HCT116 (cell line): ENCODE measurements around the gene NDUFS2. TPM values are rescaled to one million over a fixed set of nuclear protein-coding genes. Genes with fewer than 3 reads are reported as not detected.

Experiments
- ATAC-seq: fragments of 200-7000 bp; cut with Tn5 transposase; 2 replicates; pipeline ENCODE4 v1.9.1; 2020; ENCODE audit warnings: mild to moderate bottlenecking, moderate library complexity
- BruUV-seq: library from RNA; stranded (reverse); fragments of 400-500 nt; replicated peaks from 2 replicates; lab custom pipeline; 2021; lab: Mats Ljungman, UMichigan
- CTCF ChIA-PET: fragments of 300-600 bp; sonication (Branson Sonifier 250); formaldehyde crosslinking; loops from one replicate; lab custom pipeline; 2021; ENCODE audit warnings: antibody characterized with exemption; lab: Charles Lee
- POLR2A ChIA-PET: fragments of 300-600, 350-600 bp; sonication (Branson Sonifier 250); formaldehyde crosslinking; loops from one replicate; lab custom pipeline; 2021; ENCODE audit warnings: antibody characterized with exemption; lab: Charles Lee
- RAD21 ChIA-PET, 2 experiments: fragments of 300-600 bp; sonication (Branson Sonifier 250); formaldehyde crosslinking; loops; one replicate each; lab custom pipeline; 2023; ENCODE audit warnings: low total read pairs in 2 of 2; ENCODE audit not compliant: uncharacterized antibody in 2 of 2, unreplicated experiment in 2 of 2, low non-redundant PET in 1 of 2; lab: Charles Lee
- DNase-seq: peaks from one replicate; pipeline ENCODE4 v3.0.0-alpha.2; 2010; ENCODE audit warnings: low read depth, low spot score
- H2AFZ ChIP-seq: fragments of 200-600 bp; shearing (Covaris generic), sonication (generic); 2 replicates; pipeline ENCODE4 v1.6.1; 2017; ENCODE audit warnings: low read depth, mixed run types, mixed read lengths, antibody characterized with exemption, low read length; ENCODE audit not compliant: poor library complexity, severe bottlenecking
- H3K27ac ChIP-seq: 2 replicates; pipeline ENCODE4 v1.5.1; 2012; ENCODE audit warnings: low read depth, low read length
- H3K27me3 ChIP-seq: fragments of 200-600 bp; sonication (generic); 2 replicates; pipeline ENCODE4 v1.6.1; 2016; ENCODE audit warnings: mixed run types, low read length, mixed read lengths; ENCODE audit not compliant: insufficient read depth
- H3K36me3 ChIP-seq, 2 experiments: fragments of 200-500 bp in 1 of 2; fragments of 200-600 bp in 1 of 2; sonication (Bioruptor generic) in 1 of 2; sonication (generic) in 1 of 2; 2 replicates each; pipeline versions ENCODE4 v1.5.1 to v1.6.1; 2014 to 2016; ENCODE audit warnings: low read length in 2 of 2, inconsistent platforms in 1 of 2, mixed read lengths in 1 of 2, mixed run types in 1 of 2; ENCODE audit not compliant: insufficient read depth in 2 of 2, control insufficient read depth in 1 of 2
- H3K4me1 ChIP-seq, 2 experiments: fragments of 200-600 bp in 1 of 2; sonication (generic) in 1 of 2; 2 replicates each; pipeline versions ENCODE4 v1.5.1 to v1.6.1; 2012 to 2017; ENCODE audit warnings: low read length in 2 of 2, inconsistent platforms in 1 of 2, mild to moderate bottlenecking in 1 of 2, mixed read lengths in 1 of 2, mixed run types in 1 of 2, moderate library complexity in 1 of 2; ENCODE audit not compliant: insufficient read depth in 2 of 2, control insufficient read depth in 1 of 2
- H3K4me2 ChIP-seq: fragments of 200-600 bp; sonication (generic); 2 replicates; pipeline ENCODE4 v1.6.1; 2017; ENCODE audit warnings: mixed run types, low read length, mixed read lengths
- H3K4me3 ChIP-seq, 2 experiments: fragments of 200-600 bp in 1 of 2; sonication (generic) in 1 of 2; replicated peaks in 1 of 2; 2 replicates each; pipeline ENCODE4 v1.5.1; 2011 to 2016; ENCODE audit warnings: low read length in 2 of 2, control low read depth in 1 of 2, low read depth in 1 of 2, mild to moderate bottlenecking in 1 of 2, mixed read lengths in 1 of 2, mixed run types in 1 of 2
- H3K79me2 ChIP-seq: fragments of 200-600 bp; sonication (generic); 2 replicates; pipeline ENCODE4 v1.6.1; 2017; ENCODE audit warnings: mild to moderate bottlenecking, mixed run types, low read length, moderate library complexity, mixed read lengths; ENCODE audit not compliant: insufficient read depth
- H3K9ac ChIP-seq: fragments of 200-600 bp; sonication (generic); 2 replicates; pipeline ENCODE4 v1.6.1; 2016; ENCODE audit warnings: low read length, mixed read lengths
- H3K9me2 ChIP-seq: fragments of 200-600 bp; sonication (generic), shearing (Covaris generic); 2 replicates; pipeline ENCODE4 v1.6.1; 2017; ENCODE audit warnings: mixed run types, mild to moderate bottlenecking, moderate library complexity; ENCODE audit not compliant: insufficient read depth
- H3K9me3 ChIP-seq, 2 experiments: fragments of 200-500 bp in 1 of 2; fragments of 200-600 bp in 1 of 2; sonication (Bioruptor generic) in 1 of 2; sonication (generic) in 1 of 2; 2 replicates each; pipeline ENCODE4 v1.6.1; 2014 to 2017; ENCODE audit warnings: low read length in 2 of 2, mixed read lengths in 2 of 2, inconsistent platforms in 1 of 2, low read depth in 1 of 2, mild to moderate bottlenecking in 1 of 2, mixed run types in 1 of 2, moderate library complexity in 1 of 2; ENCODE audit not compliant: control insufficient read depth in 1 of 2, insufficient read depth in 1 of 2
- H4K20me1 ChIP-seq: fragments of 200-600 bp; sonication (generic), shearing (Covaris generic); 2 replicates; pipeline ENCODE4 v1.6.1; 2017; ENCODE audit warnings: mixed run types, mild to moderate bottlenecking, moderate library complexity; ENCODE audit not compliant: insufficient read depth
- CBX3 ChIP-seq: IDR thresholded peaks from 2 replicates; pipeline ENCODE4 v1.6.1; 2012; ENCODE audit warnings: low read depth
- CEBPB ChIP-seq: IDR thresholded peaks from 2 replicates; pipeline ENCODE4 v1.6.1; 2012; ENCODE audit warnings: low read depth
- CTCF ChIP-seq, 3 experiments: fragments of 200-600 bp in 1 of 3; sonication (generic) in 1 of 3; IDR thresholded peaks in 2 of 3; conservative IDR thresholded peaks in 1 of 3; 2 replicates each; pipeline ENCODE4 v1.5.1; 2012 to 2017; ENCODE audit warnings: low read depth in 2 of 3, low read length in 2 of 3, antibody characterized with exemption in 1 of 3, borderline replicate concordance in 1 of 3, control low read depth in 1 of 3, mild to moderate bottlenecking in 1 of 3, mixed read lengths in 1 of 3, mixed run types in 1 of 3, moderate library complexity in 1 of 3; ENCODE audit not compliant: insufficient read depth in 1 of 3
- EGR1 ChIP-seq: IDR thresholded peaks from 2 replicates; pipeline ENCODE4 v1.6.1; 2012; ENCODE audit warnings: low read depth
- ELF1 ChIP-seq: IDR thresholded peaks from 2 replicates; pipeline ENCODE4 v1.6.1; 2012; ENCODE audit warnings: low read depth, borderline replicate concordance
- EZH2 ChIP-seq: fragments of 200-600 bp; sonication (generic); IDR thresholded peaks from 2 replicates; pipeline ENCODE4 v1.6.1; 2017; ENCODE audit warnings: antibody characterized with exemption, mixed run types
- EZH2phosphoT487 ChIP-seq: fragments of 200-600 bp; IDR thresholded peaks from 2 replicates; pipeline ENCODE4 v1.6.1; 2018; ENCODE audit warnings: antibody characterized with exemption, borderline replicate concordance
- FOSL1 ChIP-seq: IDR thresholded peaks from 2 replicates; pipeline ENCODE4 v1.6.1; 2012; ENCODE audit warnings: low read depth
- JUND ChIP-seq: IDR thresholded peaks from 2 replicates; pipeline ENCODE4 v1.6.1; 2012
- MAX ChIP-seq: IDR thresholded peaks from 2 replicates; pipeline ENCODE4 v1.6.1; 2012
- POLR2AphosphoS5 ChIP-seq: IDR thresholded peaks from 2 replicates; pipeline ENCODE4 v1.6.1; 2011; ENCODE audit warnings: mild to moderate bottlenecking, low read depth, low read length, moderate library complexity
- RAD21 ChIP-seq: IDR thresholded peaks from 2 replicates; pipeline ENCODE4 v1.6.1; 2012; ENCODE audit warnings: low read depth, mild to moderate bottlenecking
- SIN3A ChIP-seq: IDR thresholded peaks from 2 replicates; pipeline ENCODE4 v1.6.1; 2012; ENCODE audit warnings: low read depth
- SP1 ChIP-seq: IDR thresholded peaks from 2 replicates; pipeline ENCODE4 v1.6.1; 2012; ENCODE audit warnings: low read depth
- ZFX ChIP-seq: fragments of 450-650 bp; IDR thresholded peaks from 2 replicates; pipeline ENCODE4 v1.6.1; 2017
- ZNF274 ChIP-seq: fragments of 200-500 bp; sonication (Bioruptor generic); IDR thresholded peaks from 2 replicates; pipeline ENCODE4 v1.6.1; 2014; ENCODE audit warnings: mild to moderate bottlenecking, low read depth, low read length, inconsistent platforms
- intact Hi-C: fragments of 100-400 bp; cut with micrococcal nuclease; formaldehyde crosslinking; loops from 2 replicates; pipeline ENCODE4 v1.10.0; 2022
- total RNA-seq: library from RNA; stranded (reverse); gene quantifications from one replicate; pipeline ENCODE4 v1.2.1, GENCODE V29; 2021; ENCODE audit not compliant: unreplicated experiment

NDUFS2 gene
- total RNA-seq, 1 experiment from 2014 or later, result 82.7 TPM

GRCh38 chr1:161187311-161187710 lies 14.9 kb upstream of the NDUFS2 start:
- Histone ChIP-seq H3K9me3 (no peaks in the 10 kb centered on the region), H4K20me1 (no peaks in the 10 kb centered on the region), H3K4me3 (no peak overlapping the region), H3K79me2 (no peaks in the 10 kb centered on the region), H3K27ac (no peak overlapping the region), H3K4me2 (no peak overlapping the region), H2AFZ (no peak overlapping the region), H3K9ac (no peak overlapping the region), H3K36me3 (no peaks in the 10 kb centered on the region), H3K9me2 (no peaks in the 10 kb centered on the region), H3K4me1 (peaks cover 9 to 19% of the 10 kb centered on the region in 2 experiments), H3K27me3 (no peaks in the 10 kb centered on the region)
- TF ChIP-seq CTCF (IDR thresholded peaks at IDR 0.05 in 2 of 3, conservative IDR thresholded peaks at IDR 0.05 in 1 of 3; ENCODE audit: borderline replicate concordance in 1 of 3, insufficient read depth in 1 of 3, low read depth in 2 of 3, low read length in 2 of 3), result no peak
- no peak for TF ChIP-seq CBX3
- TF ChIP-seq SIN3A, result no peak
- no peak for TF ChIP-seq ZFX
- TF ChIP-seq RAD21, result no peak
- TF ChIP-seq EZH2phosphoT487, result no peak
- TF ChIP-seq CEBPB, result no peak
- no peak for TF ChIP-seq MAX
- no peak for TF ChIP-seq JUND
- no peak for TF ChIP-seq EZH2
- TF ChIP-seq POLR2AphosphoS5, result no peak
- no peak for TF ChIP-seq FOSL1
- no peak for TF ChIP-seq ZNF274
- no peak for TF ChIP-seq ELF1
- no peak for TF ChIP-seq SP1
- no peak for TF ChIP-seq EGR1
- BruUV-seq, result no TSS peak
- ATAC-seq (no peak), DNase-seq (no peak)
- ChIA-PET CTCF (no interaction called here), POLR2A (no interaction called here), RAD21 (no interaction called here)
- intact Hi-C loops, result no loop called here
